ENCODE data around the gene DLL1.
A peak's percentile ranks its signal among the peaks of the same experiment; 100 is the strongest.

Gene DLL1

GRCh38 chr6:170273681-170274080, 17.2 kb downstream of the DLL1 start:
- no peaks in the 10 kb centered on the region for H3K27me3 ChIP-seq (replicated peaks; ENCODE audit: control insufficient read depth, insufficient read depth, low read length)
- no peak for DNase-seq (ENCODE audit: extremely low read depth, insufficient read length)
- no peaks in the 10 kb centered on the region for H3K36me3 ChIP-seq (ENCODE audit: control insufficient read depth, insufficient read depth, low read length)
- no peak for TF ChIP-seq CTCF (IDR thresholded peaks at IDR 0.05; ENCODE audit: insufficient read depth, low read length, poor library complexity, severe bottlenecking)
- H3K4me3 ChIP-seq (replicated peaks; ENCODE audit: low read depth, low read length) = no peak overlapping the region

GRCh38 chr6:170273191-170273590, 17.7 kb downstream of the DLL1 start:
- H3K27me3 ChIP-seq (replicated peaks; ENCODE audit: control insufficient read depth, insufficient read depth, low read length) = no peaks in the 10 kb centered on the region
- H3K36me3 ChIP-seq (ENCODE audit: control insufficient read depth, insufficient read depth, low read length) = no peaks in the 10 kb centered on the region
- H3K4me3 ChIP-seq (replicated peaks; ENCODE audit: low read depth, low read length) = no peak overlapping the region
- no peak for DNase-seq (ENCODE audit: extremely low read depth, insufficient read length)
- no peak for TF ChIP-seq CTCF (IDR thresholded peaks at IDR 0.05; ENCODE audit: insufficient read depth, low read length, poor library complexity, severe bottlenecking)

GRCh38 chr6:170272341-170273065, 18.4 kb downstream of the DLL1 start:
- TF ChIP-seq CTCF (IDR thresholded peaks at IDR 0.05; ENCODE audit: insufficient read depth, low read length, poor library complexity, severe bottlenecking) = no peak
- DNase-seq (ENCODE audit: extremely low read depth, insufficient read length) = no peak
- Histone ChIP-seq H3K4me3 (replicated peaks; ENCODE audit: low read depth, low read length) (peak overlapping the region; percentile 47), H3K27me3 (replicated peaks; ENCODE audit: control insufficient read depth, insufficient read depth, low read length) (no peaks in the 10 kb centered on the region), H3K36me3 (ENCODE audit: control insufficient read depth, insufficient read depth, low read length) (no peaks in the 10 kb centered on the region)

- peak; percentile 80 for DNase-seq (ENCODE audit: extremely low read depth, insufficient read length)
- no peaks in the 10 kb centered on the region for H3K27me3 ChIP-seq (replicated peaks; ENCODE audit: control insufficient read depth, insufficient read depth, low read length)
- H3K36me3 ChIP-seq (ENCODE audit: control insufficient read depth, insufficient read depth, low read length) = no peaks in the 10 kb centered on the region
- H3K4me3 ChIP-seq (replicated peaks; ENCODE audit: low read depth, low read length) = peak overlapping the region; percentile 47
- TF ChIP-seq CTCF (IDR thresholded peaks at IDR 0.05; ENCODE audit: insufficient read depth, low read length, poor library complexity, severe bottlenecking) = no peak
Observed at GRCh38 chr6:170271771-170272314, 19.0 kb downstream of the DLL1 start.

GRCh38 chr6:170270984-170271593, 19.8 kb downstream of the DLL1 start:
- Histone ChIP-seq H3K27me3 (replicated peaks; ENCODE audit: control insufficient read depth, insufficient read depth, low read length) (no peaks in the 10 kb centered on the region), H3K36me3 (ENCODE audit: control insufficient read depth, insufficient read depth, low read length) (no peaks in the 10 kb centered on the region), H3K4me3 (replicated peaks; ENCODE audit: low read depth, low read length) (peak overlapping the region; percentile 32; the same call in 1 of the 2 replicates)
- no peak for DNase-seq (ENCODE audit: extremely low read depth, insufficient read length)
- no peak for TF ChIP-seq CTCF (IDR thresholded peaks at IDR 0.05; ENCODE audit: insufficient read depth, low read length, poor library complexity, severe bottlenecking)

All from GM06990 (cell line).